ENCODE results near the gene ADD2.

GRCh38 chr2:70675862-70676261 is 92.1 kb downstream of the ADD2 start:
- TF ChIP-seq CTCF (IDR thresholded peaks at IDR 0.05) (no peak), POLR2A (IDR thresholded peaks at IDR 0.05) (no peak)
